ENCODE results near the gene CACNA1S.

Gene CACNA1S

DNA sequence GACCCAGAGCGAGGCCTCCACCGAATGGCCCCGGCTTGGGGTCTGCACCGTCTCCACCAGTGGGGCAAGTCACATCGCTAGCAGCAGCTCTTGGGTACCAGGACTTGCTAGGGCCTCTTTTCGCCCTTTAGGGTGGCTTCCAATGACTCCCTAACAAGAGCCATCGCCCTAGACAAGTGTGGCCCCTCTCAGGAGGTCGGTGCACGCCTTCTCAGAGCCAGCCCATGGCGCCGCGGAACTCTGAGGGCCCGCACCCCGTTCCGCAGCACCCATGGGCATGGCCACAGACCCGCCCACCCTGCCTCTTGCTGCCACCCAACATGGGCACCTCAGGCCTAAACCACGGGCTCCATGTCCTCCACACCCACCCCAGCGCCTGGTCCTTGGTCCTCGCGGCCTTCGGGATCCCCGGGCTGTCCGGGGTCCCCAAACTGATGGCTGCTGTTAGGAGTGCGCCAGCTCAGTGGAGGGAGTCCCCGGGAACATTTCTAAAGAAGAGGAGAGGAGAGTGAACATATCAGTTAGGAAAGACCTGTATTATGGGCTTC lies 3.2 kb upstream of the CACNA1S start:
- no peak for DNase-seq

DNA sequence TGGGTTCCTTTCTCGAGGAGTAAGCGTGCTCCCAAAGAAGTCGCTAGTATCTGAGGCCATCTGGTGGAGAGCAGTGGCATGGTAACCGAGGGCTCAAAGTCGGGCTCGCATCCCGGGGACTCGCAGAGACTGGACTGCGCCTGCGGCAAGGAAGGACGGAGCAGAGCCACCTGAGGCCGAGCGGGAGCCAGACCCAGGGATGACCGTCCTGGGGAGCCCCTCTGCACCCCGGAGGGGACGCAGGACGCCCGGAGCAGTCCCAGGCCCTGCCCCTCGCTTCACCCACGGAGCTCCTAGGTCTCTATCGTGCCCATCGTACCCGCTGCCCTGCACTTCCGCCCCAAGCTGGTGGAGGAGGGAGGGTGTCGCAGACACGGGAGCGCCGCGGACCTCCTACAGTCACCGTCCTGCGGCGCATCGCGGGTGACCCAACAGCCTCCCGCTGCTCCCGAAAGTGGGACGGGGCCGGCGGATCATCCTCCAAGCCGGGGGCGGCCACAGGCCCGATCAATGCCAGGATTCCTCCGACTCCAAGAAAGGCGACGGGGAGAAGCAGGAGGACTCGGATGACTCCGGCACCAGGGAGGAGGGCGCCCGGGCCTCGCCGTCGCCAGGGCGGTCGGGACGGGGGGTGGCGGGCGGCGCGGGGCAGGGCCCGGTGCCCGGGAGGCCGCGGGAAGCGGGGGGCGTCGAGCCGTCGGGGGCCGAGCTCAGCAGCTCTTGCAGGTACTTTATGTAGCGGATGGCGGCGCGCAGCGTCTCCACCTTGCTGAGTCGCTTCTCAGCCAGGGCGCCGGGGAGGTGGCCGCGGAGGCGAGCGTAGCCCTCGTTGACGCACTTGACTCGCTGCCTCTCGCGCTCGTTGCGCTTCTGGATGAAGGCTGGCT lies 2.3 kb upstream of the CACNA1S start:
- peak; percentile 76 for DNase-seq

DNA sequence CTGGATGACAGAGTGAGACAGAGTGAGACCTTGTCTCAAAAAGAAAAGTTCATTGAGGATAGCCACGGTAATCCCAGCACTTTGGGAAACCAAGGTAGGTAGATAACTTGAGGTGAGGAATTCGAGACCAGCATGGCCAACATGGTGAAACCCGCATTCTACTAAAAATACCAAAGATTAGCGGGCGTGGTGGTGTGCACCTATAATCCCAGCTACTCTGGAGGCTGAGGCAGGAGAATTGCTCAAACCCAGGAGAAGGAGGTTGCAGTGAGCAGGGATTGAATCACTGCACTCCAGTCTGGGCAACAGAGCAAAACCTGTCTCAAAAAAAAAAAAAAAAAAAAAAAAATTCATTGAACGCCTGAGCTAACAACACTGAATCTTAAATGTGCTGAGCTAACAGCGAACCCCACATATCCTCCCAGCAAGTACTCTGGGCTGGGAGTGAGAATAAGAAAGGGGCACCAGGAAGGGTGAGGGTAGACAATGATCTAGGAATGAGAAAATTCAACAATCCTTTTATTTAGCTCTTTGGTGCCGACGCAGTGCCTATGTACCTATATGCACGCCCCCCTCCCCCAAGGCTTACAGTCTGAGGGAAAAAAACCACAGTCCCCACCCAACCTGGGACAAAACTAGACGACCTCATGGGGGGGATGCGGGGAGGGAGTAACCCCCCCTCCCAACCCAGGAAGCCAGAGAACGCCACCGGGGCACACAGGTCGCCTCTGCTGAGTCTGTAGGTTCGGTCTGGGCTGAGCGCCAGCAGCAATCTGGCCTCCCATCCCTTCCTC lies 1.4 kb upstream of the CACNA1S start:
- DNase-seq, result no peak

DNA sequence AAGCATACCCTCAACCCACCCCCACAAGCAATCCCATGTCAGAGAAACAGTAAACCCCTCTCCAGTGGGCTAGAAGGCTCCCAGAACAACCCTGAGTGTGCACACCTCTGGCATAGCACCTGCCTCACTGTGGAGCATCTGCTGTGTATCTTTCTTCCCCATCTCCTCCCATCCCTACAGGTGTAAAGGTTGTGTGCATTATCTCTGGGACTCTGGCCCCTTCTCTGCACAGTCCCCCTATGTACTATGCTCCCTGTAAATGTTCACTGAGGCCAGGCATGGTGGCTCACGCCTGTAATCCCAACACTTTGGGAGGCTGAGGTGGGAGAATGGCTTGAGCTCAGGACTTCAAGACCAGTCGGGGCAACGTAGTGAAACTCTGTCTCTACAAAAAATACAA lies 700 bp upstream of the CACNA1S start:
- DNase-seq, result no peak

DNA sequence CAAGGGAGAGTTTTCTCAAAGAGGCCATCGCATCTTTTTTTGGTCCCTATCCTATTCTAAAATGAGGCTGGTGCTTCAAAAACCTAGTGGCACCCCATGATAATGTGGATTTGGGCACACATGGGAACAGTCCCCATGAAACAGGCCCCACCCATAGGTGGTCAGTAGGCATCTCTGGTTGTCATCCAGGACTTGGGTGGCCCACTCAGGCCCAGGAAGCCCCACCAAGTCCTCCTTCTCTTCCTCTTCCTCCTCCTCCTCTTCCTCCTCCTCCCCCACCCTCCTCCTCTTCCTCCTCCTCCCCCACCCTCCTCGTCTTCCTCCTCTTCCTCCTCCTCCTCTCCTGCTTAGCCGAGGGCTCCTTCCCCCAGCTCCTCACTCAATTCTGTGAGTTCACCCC lies 554 bp downstream of the CACNA1S start:
- no peak for DNase-seq

DNA sequence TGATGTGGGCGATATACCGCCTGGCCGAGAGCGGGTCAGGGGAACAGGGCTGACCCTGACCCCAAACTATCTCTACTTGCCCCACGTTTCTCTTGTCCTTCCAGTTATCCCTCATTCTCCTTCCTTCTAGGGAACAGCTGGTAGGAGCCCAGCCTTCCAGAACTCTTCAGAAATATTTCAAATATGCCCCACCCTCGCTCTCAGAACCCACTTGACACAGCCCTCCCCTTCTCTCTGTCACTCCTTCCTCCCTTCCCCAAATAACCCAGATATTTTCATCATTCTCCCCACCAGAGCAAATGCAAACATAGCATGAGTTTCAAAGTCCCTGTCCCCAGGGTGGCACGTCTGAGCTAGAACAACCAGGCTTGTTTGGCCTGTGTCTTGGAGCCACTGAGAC lies 1.1 kb downstream of the CACNA1S start:
- no peak for DNase-seq

DNA sequence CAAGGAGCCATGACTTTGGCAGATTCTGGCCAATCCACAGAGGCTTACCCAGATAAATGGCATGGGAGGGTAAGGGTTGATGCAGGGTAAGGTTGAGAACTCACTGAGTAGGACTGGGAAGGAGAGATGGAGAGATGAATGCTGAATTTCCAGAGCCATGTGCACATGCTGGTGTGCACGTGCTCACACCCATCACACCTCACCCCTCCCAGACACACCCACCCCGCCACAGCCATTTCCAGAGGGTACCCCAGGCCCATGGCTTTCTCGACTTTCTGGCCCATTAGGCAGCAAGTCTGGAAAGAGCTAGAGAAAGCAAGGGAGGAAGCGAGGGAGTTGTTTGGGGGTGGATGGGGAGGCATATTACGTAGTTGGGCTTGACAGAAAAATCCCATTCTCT lies 1.6 kb downstream of the CACNA1S start:
- no peak for DNase-seq

DNA sequence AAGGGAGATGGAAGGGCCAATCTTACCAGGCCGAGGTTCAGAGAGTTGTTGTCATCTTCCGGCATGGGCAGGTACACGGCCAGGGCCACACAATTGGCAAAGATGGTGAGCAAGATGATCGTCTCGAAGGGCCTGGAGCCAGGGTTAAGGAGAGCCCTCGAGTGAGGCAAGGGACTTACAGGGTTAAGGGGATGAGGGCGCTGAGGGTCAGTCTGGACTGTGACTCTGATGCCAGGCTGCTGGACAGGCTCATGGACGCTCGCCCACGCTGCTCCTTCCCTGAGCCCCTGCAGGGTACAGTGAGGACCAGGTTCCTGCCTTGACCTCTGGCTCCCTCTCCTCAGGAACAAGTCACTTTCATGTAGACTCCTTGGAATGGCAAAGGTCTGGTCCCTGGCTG lies 2.1 kb downstream of the CACNA1S start:
- no peak for DNase-seq

DNA sequence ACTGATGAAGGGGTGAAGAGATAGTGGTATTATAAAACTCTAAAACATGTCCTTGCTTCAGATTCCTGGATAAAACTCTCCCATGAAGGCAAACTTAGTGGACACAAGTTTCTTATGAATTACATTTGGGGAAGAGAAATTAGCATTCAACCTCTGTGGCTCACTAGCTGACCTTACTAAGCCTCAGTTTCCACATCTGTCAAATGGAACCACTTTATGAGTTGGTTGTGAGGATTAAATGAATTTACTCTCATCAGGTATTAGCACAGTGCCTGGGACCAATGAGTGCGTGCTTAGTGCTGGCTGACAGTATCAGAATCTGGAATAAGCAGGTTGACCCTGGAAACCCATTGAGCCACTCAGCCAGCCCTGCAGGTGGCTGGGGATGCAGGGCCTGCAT lies 2.6 kb downstream of the CACNA1S start:
- DNase-seq, result no peak

DNA sequence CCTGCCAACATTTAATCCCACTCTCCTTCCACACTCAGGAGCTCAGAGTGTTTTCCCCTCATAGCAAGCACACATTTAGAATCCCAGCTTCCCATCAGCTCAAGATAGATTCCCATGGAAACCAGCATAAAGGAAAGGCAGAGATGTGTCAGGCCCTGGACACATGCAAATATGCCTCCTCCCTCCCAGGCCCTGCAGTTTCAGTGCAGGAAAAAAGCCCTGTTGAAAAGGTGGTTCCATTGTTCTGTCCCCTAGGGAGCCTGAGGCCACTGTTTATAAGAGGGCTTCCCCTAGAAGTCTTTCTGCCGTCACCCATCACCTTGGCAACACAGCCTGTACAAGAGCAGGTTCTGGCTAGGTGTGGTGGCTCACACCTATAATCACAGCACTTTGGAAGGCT lies 3.6 kb downstream of the CACNA1S start:
- DNase-seq, result no peak

DNA sequence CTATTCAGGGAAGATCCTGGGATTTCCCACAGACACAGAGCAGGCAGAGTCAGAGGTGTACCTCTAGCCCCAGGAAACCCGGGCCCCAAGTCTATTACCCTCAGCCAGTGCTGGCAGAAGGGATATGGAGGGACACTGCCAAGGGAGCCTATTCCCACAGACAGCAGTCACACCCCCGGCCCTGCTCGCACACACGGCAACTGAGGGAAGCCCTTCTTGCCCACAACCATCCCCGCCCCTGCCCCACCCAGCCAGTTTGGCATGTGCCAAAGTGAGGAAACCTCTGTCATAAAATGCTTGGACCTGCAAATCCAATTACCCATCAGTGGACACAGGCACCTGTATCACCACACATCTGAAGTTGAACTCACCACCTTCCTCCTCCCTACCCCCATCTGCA lies 6.5 kb downstream of the CACNA1S start:
- DNase-seq, result no peak

DNA sequence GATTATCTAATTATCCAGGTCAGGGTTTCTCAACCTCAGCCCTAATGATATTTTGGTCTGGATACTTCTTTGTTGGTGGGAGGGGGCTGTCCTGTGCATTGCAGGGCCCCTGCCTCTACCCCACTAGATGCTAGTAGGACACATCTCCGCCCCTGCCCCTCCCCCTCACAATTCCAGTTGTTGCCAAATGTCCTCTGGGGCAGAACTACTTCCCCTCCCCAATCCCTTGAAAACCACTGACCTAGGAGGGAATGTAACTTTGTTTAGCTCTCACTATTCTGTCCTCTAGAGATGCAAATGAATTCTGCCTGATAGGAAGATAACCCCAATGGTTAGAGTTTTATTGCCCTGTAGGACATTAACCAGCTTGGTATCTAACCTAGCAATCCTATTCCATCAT lies 8.1 kb downstream of the CACNA1S start:
- no peak for DNase-seq

DNA sequence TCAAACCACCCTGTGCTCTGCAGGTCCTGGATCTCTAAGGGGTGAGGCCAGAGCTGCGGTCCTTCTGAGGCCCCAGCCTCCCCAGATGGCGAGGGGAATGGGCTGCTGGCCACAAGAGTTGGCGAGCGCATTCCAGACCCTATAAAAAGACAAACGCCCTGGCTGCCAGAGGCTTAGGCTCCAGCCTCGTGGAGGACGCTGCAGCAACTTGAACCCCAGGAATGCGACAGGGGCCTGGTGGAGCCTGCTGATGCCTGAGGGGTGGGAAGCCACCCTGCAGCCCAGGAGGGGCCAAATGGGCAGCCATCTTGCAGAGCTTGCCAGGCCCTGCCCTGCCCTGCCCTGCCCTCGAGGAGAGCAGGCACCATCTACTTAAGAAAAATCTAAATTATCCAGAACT lies 8.6 kb downstream of the CACNA1S start:
- DNase-seq, result no peak

DNA sequence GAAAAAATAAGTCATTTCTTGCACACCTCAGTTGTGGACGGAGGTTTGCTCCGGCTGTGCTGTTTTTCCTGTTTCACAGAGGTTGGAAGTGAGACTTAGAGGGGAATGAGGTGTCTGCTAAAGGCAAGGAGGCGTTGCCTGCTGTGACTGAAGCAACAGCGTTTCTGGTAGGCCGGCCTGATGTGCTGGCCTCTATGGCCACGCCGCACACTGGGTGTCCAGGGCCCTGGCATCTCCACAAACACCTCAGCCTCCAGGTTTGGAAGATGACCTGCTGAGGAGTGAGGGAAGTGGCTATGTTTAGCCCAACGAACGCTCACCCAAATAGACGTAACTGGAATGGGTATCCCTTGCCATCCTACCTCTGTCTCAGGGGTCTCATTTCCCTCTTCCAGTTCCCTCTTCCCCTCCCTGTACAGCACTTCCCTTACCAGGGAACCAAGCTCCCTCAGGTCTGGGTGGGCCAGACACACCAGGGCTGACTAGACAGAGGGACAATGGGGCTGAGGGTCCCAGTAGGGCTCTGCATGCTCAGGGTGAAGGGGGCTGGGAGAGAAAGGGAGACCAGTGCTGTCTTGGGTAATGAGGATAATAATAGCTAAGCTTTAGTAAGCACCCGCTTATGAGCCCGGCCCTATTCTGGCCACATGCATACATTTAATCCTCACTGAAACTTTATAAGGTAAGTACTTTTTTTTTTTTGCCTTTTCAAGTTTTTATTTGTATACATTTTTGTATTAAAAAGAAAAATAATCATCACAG lies 11.9 kb downstream of the CACNA1S start:
- no peak for DNase-seq

DNA sequence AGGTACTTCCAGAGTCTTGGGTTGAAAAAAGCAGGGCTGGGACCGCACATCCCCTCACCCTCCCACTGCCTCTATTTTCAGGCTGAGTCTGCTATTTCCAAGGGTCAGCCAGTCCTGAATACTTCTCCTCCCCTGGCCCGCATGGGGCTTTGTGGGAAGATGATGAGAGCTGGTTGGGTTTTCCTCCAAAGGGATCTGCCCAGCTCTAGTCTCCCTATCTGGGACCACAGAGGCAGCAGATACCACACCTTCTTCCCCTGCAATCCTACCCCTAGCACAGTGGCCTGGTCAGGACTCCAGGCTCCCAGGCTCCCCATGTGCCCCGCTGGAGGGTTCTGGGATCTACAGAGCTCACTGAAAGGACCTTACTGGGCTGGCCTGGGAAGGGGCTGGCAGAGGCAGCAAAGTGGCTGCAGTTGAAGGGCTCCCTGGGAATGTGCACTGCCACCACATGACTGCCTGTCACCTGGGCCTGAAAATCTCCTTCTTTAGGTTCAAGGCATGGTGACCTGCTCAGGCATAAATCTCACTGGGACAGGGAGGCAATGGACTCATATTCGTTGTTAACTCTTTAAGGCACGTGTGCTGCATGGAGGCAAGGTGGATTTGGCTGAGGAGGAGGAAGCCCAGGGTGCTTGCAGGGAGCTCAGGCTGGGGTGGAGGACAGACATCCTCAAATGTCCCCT lies 13.1 kb downstream of the CACNA1S start:
- DNase-seq, result no peak

DNA sequence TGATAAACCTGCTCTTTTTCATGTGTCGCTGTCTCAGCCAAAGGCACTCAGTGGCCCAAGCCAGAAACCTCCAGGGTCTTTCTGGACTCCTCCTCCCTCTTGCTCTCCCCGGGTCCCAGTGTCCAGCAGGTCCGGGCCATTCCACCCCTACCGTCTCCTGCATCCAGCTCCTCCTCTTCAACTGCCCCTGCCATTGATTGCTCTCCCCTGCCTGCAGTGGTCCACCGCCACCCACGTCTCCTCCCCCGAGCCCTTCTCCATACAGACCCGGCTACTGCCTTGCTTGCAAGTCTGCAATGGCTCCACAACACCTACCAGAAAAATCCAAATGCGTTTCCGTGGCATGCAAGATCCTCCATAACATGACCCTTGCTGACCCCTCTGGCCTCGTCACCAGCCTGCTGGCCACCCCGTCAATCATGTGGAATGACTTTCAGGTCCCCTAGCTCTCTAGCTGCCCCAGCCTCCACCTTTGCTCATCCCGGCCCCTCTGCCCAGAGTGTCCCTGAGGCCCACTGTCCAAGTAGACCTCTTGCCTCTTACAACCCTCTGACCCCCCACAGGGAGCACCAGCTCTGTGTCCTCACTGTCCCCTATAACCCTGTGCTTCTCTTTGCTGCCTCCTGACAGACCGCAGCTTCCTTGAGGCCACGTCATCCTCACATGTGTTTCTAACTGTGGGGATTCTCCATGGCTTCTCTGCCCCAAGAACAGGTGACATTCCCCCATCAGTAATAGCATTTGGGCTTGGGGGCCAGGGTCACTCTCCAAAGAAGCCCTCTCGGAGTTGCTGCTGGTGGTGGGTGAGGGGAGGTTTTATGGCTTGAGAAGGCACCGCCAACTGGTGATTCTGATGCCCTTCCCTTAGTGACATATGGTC lies 15.0 kb downstream of the CACNA1S start:
- no peak for DNase-seq

DNA sequence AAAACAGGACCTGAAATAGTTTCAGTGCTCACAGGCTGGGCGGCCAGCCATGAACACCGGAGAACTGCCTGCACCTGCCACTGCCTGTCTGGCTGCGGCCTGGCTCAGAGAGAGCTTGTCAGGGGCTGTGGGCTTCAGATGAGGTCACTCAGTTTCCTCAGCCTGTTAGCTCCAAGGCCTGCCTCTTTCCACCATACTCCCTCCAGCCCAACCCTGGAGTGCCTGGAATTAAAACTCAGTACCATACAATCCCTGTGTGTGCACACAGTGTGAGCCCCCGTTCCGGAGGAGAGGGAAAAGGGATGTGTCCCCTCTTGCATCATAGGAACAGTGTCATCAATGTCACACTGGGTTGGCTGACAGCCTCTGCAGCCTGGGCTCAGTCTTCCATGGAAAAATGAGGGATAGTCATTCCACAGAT lies 16.2 kb downstream of the CACNA1S start:
- DNase-seq, result no peak

DNA sequence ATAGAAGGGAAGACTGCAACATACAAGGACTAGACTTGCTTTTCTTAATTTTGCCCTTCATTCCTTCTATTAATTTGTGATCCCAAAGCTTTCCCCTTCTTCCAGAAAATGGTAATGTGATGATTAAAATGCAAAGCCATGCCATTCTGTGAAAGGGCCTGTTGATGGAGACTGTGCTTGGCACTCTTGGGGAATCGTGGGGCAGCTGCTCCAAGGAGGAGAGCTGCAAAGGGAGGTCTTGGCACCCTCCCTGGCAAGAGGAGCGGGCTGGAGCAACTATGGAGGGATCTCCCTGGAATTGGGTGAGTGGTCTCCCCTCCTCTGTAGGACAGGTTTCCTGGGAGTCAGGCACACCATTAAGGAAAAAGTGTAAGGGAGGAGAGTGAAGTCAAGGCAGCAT lies 16.6 kb downstream of the CACNA1S start:
- no peak for DNase-seq

DNA sequence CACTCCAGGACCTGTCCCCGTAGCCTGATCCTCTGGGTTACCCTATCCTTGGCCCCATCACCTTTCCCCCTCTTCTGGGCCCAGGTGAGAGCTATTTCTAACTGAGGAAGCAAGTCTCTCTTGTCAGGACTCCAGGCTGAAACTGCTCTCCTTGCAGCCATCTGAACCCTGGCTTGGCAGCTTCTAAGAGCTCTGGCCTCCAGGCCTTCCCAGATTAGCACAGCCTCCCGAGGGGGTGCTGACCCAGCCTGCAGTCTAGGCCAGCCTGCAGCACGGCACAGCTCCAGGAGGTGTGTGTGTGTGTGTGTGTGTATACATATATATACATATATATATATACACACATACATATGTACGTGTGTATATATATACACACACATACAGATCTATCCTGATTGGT lies 17.4 kb downstream of the CACNA1S start:
- no peak for DNase-seq

DNA sequence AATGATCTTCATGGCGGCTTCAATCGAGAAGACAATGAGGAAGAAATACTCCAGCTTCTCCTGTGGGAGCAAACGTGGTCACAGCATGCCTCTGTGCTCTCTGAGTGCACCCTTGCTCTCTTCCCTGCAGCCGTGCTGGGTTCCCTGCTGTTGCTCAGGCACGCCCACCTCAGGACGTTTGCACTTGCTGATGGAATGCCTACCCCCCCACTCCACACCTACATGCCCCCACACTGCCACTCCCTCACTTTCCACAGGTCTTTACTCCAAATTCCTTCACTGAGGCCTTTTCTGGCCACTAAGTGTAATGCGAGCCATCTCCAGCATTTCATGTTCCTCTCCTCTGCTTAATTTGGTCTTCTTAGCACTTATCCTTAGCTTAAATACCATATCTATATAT lies 18.3 kb downstream of the CACNA1S start:
- no peak for DNase-seq

DNA sequence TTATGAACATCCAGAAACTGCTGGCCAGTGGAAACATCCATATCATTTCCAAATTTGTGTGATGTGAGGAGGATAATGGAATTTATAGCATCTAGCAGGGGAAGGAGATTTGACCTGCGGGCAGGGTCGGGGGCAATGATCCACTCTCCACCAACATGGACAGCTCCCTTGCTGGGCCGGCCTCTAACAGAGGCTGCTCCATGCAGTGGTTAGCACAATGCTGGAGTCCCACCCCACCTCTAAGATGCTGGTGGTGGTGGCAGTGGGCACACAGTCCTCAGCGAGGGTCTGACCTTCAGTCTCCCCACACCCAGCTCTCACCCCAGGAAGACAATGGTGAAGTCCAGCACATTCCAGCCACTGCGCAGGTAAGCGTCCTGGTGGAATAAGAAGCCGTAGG lies 18.7 kb downstream of the CACNA1S start:
- DNase-seq, result no peak

DNA sequence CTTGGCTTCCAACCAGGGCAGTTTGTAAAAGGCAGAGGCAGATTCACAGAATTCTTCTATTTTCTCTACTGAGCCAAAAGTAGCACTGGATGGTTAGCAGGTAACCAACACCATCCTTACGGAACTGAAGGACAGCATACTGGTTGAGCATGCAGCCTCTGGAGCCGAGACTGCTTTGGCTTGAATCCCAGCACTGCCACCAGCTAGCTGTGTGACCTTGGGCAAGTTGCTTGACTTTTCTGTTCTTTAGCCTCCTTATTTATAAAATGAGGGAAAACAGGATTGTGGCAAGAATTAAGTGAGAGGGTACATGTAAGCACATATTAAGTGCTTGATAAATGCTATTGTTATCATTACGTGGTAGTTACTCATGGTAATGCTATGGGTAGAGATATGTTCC lies 19.5 kb downstream of the CACNA1S start:
- DNase-seq, result no peak

Measured in NCI-H510A (cell line).